Heart left ventricle (tissue), 16 donors: ENCODE measurements around the gene ACTR1A. TPM values are rescaled to one million over a fixed set of nuclear protein-coding genes. Genes with fewer than 3 reads are reported as not detected.

Source experiments
- ATAC-seq, 4 donors: fragments of 200-7000 bp; cut with Tn5 transposase; one replicate each; pipeline ENCODE4 v1.9.1; 2020 to 2022; ENCODE audit warnings: moderate library complexity in 4 of 4, mild to moderate bottlenecking in 3 of 4, moderate number of reproducible peaks in 1 of 4
- DNase-seq, 5 donors: peaks; one replicate each; pipeline ENCODE4 v3.0.0-alpha.2; 2020
- H3K27ac ChIP-seq, 12 donors: fragments of 200-600 bp; sonication (generic) in 4 of 12; one replicate each; pipeline versions ENCODE4 v1.5.0 to v1.8.0; 2016 to 2022; ENCODE audit warnings: mild to moderate bottlenecking in 2 of 12
- H3K27me3 ChIP-seq, 9 donors: fragments of 200-600 bp; sonication (generic) in 2 of 9; one replicate each; pipeline versions ENCODE4 v1.5.1 to v1.8.0; 2016 to 2022; ENCODE audit warnings: mild to moderate bottlenecking in 3 of 9
- H3K36me3 ChIP-seq, 9 donors: fragments of 200-600 bp; sonication (generic) in 2 of 9; one replicate each; pipeline versions ENCODE4 v1.5.0 to v1.8.0; 2018 to 2022; ENCODE audit warnings: mild to moderate bottlenecking in 2 of 9
- H3K4me1 ChIP-seq, 12 donors: fragments of 200-600 bp; sonication (generic) in 4 of 12; one replicate each; pipeline versions ENCODE4 v1.5.0 to v1.8.0; 2016 to 2022; ENCODE audit warnings: mild to moderate bottlenecking in 3 of 12
- H3K4me3 ChIP-seq, 12 donors: fragments of 200-600 bp; sonication (generic) in 4 of 12; one replicate each; pipeline versions ENCODE4 v1.5.0 to v1.8.0; 2017 to 2022; ENCODE audit warnings: mild to moderate bottlenecking in 9 of 12, moderate library complexity in 4 of 12
- H3K9me3 ChIP-seq, 12 donors: fragments of 200-600 bp; sonication (generic) in 4 of 12; one replicate each; pipeline versions ENCODE4 v1.5.0 to v1.8.0; 2016 to 2022; ENCODE audit warnings: mild to moderate bottlenecking in 1 of 12
- POLR2A ChIP-seq, 2 donors: fragments of 450-650 bp; IDR thresholded peaks; one replicate each; pipeline ENCODE4 v1.6.1; 2017; ENCODE audit warnings: antibody characterized with exemption in 2 of 2, mild to moderate bottlenecking in 2 of 2, moderate library complexity in 2 of 2
- WGBS, 4 donors: extraction: QIAGEN DNeasy Blood & Tissue Kit in 2 of 4; methylation state at CpG; one replicate each; pipeline versions ENCODE4 v1.1.5 to v1.1.7; 2013 to 2018; 5-methylcytosine and 5-hydroxymethylcytosine counted together
- intact Hi-C, 10 donors: fragments of 100-400 bp; cut with DNase I; formaldehyde crosslinking; loops; one replicate each; pipeline versions ENCODE4 v1.11.1 to v1.14.2; 2022
- polyA plus RNA-seq, 2 donors: library from polyadenylated mRNA; stranded (reverse); fragments of 200-250 nt; gene quantifications; one replicate each; pipeline ENCODE4 v1.2.3, GENCODE V29; 2013
- total RNA-seq, 9 donors: library from RNA; depleted of rRNA in 2 of 9; stranded (reverse); fragments of >200 nt in 2 of 9; fragmentation: NEBNext Ultra II Directional in 3 of 9; extraction: Animal tissue kit (Norgen Biotek cat#: 25700) in 3 of 9; gene quantifications; one replicate each; pipeline versions ENCODE4 v1.1.0 to v1.2.4, GENCODE V29; 2016 to 2023
- TF ChIP-seq, protein P1 (sequence below), 12 donors: fragments of 200-600 bp; sonication (generic) in 4 of 12; IDR thresholded peaks; one replicate each; pipeline versions ENCODE4 v1.5.0 to v1.8.0; 2018 to 2022; ENCODE audit warnings: antibody characterized with exemption in 12 of 12, mild to moderate bottlenecking in 5 of 12
- donor health status: ischemic (EF 13 %, LVEDD 7.1; RV severe dilation, severe dysfunction).
- donor health status: healthy with polysubstance abuse.
- donor health status: DM: no; HTN: yes; CAD: no.
- donor health status: DM: no; HTN: no; CAD: no.
- donor health status: ischemic (EF 25% LVEDD 6.9; RV normal size, moderate dysfunction).
- donor health status: ischemic (EF 25% LVEDD 5.7; RV mildly dilated, moderate dysfunction).
- donor health status: healthy.
- donor health status: DM: yes; HTN: yes; CAD: no.
- donor health status: ischemic (EF 35%, LVEDD 5.7; RV mildly dilated, moderate dysfunction).
- donor health status: nonischemic (EF 11% LVEDD 7.7; RV severe dilation, severe dysfunction).
- donor health status: DM: yes; HTN: yes; CAD: no.
- donor health status: PGD.
- donor health status: ischemic (EF 29% LVEDD 5.4; RV normal size, mild dysfunction).
- donor health status: nonischemic (EF 23%, LVEDD 6.1; RV moderate dilation, normal function).

ACTR1A gene
- total and polyA plus RNA-seq, 11 donors = 100 to 175 (median 119) TPM

DNA sequence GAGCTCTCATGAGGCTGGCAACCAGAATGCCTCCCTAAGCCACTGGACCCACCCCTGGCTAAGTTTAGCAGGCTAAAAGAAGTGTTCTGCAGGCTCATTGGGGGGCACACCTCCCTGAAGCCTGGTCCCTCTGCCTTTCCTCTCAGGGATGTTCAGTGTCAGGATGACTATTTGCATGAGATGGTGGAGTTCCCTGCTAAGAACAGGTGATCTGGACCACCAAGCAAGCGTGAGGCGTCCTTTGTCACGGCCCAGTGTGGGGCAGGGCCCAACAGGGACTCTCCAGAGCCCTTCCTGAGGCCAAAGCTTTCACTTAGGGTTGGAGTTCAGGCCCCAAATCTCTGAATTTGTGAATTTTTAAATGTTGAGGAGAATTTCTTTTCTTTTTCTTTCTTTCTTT lies 13.2 kb upstream of the ACTR1A start:
- Histone ChIP-seq H3K4me1 (peaks cover 0 to 8% (median 0%) of the 10 kb centered on the region in 12 donors), H3K36me3 (peaks cover 0 to 54% (median 37%) of the 10 kb centered on the region in 9 donors), H3K27me3 (no peaks in the 10 kb centered on the region), H3K4me3 (no peak overlapping the region), H3K9me3 (no peaks in the 10 kb centered on the region), H3K27ac (no peak overlapping the region)
- ATAC-seq = no peak
- 96 to 100% (median 98%) methylated on average over 3 of the region's 3 CpGs for WGBS, 4 donors
- TF ChIP-seq, protein P1, sequence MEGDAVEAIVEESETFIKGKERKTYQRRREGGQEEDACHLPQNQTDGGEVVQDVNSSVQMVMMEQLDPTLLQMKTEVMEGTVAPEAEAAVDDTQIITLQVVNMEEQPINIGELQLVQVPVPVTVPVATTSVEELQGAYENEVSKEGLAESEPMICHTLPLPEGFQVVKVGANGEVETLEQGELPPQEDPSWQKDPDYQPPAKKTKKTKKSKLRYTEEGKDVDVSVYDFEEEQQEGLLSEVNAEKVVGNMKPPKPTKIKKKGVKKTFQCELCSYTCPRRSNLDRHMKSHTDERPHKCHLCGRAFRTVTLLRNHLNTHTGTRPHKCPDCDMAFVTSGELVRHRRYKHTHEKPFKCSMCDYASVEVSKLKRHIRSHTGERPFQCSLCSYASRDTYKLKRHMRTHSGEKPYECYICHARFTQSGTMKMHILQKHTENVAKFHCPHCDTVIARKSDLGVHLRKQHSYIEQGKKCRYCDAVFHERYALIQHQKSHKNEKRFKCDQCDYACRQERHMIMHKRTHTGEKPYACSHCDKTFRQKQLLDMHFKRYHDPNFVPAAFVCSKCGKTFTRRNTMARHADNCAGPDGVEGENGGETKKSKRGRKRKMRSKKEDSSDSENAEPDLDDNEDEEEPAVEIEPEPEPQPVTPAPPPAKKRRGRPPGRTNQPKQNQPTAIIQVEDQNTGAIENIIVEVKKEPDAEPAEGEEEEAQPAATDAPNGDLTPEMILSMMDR (IDR thresholded peaks at IDR 0.05) = no peak
- DNase-seq = no peak
- intact Hi-C loops = no loop called here

DNA sequence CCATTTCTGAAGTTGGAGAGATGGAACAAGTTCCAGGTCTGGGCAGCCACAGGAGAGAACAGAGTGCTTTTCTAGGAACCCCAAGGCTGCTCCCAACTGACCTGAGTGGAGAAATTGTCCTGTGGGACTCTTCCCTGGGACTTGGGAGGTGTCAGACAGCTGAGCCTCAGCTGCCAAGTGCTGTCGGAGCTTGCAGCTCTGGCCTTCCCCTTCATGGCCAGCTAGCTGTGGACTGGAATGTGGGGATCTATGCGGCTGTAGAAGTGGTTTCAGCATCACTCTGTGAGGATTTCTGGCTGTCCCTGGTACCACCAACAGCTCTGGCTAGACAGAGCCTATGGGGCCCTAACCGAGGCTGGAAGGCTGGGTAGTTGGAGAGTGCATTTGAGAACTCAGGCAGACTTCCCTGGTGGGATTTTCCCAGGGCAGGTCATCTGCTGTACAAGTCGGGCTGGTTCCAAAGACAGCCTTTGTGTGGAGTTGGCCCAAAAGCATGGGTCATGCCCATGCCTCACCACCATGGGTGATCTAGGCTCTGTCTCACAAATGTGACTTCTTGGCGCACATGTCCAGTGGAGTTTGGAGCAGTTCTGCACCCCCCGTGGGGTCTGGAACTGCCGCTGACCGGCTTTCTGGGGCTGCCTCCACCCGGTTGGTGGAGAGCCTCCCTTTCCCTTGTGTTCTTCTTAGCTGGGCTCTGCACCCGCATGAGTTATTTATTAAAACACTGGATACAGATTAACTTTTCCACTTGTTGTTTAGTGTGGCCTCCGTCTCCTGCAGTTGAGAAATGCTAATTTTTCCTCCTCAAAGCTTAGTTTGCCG lies 12.2 kb upstream of the ACTR1A start:
- WGBS, 4 donors = 84 to 89% (median 88%) methylated on average over 10 to 12 of the region's 12 CpGs
- ATAC-seq (no peak), DNase-seq (no peak)
- intact Hi-C loops = no loop called here
- no peaks in the 10 kb centered on the region for H3K9me3 ChIP-seq
- no peak overlapping the region for H3K4me3 ChIP-seq
- TF ChIP-seq, protein P1 (IDR thresholded peaks at IDR 0.05) = no peak
- no peak for TF ChIP-seq POLR2A (IDR thresholded peaks at IDR 0.05)
- H3K4me1 ChIP-seq = peaks cover 0 to 12% (median 0%) of the 10 kb centered on the region in 12 donors
- H3K27ac ChIP-seq = no peak overlapping the region
- no peaks in the 10 kb centered on the region for H3K27me3 ChIP-seq
- peaks cover 0 to 63% (median 43%) of the 10 kb centered on the region in 9 donors for H3K36me3 ChIP-seq

- Histone ChIP-seq H3K27me3 (no peaks in the 10 kb centered on the region), H3K4me3 (no peak overlapping the region), H3K36me3 (peaks cover 0 to 70% (median 57%) of the 10 kb centered on the region in 9 donors), H3K27ac (peak overlapping the region in 1 of 12 donors; percentile 30), H3K9me3 (no peaks in the 10 kb centered on the region), H3K4me1 (peaks cover 0 to 34% (median 11%) of the 10 kb centered on the region in 12 donors)
- 75 to 91% (median 89%) methylated on average over 6 of the region's 6 CpGs for WGBS, 4 donors
- no peak for DNase-seq
- TF ChIP-seq, protein P1 (IDR thresholded peaks at IDR 0.05) = no peak
- TF ChIP-seq POLR2A (IDR thresholded peaks at IDR 0.05) = no peak
- intact Hi-C loops = no loop called here
- no peak for ATAC-seq
Measured at GRCh38 chr10:102511583-102512274, 9.2 kb upstream of the ACTR1A start.

DNA sequence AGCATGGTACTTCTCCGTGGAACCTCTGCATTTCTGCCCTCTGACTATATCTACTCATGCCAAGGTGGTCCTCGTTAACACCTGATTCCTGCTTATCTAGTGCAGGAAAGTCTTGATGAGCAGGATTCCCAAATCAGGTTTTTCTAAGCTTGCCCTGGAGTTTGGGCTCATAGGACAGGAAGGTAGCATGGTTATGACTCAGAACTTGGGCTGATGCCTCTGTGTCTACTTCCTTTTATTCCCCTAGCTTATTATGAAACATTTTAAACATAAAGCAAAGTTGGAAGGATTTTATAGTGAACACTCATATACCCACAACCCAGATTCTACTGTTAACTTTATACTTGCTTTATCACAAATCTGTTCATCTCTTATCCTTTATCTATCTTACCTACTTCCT lies 6.9 kb upstream of the ACTR1A start:
- intact Hi-C loops = loop anchor here in 4 of 10 donors (5.0 to 10.0 kb wide), 2 partner anchors 73 to 135 kb away; partner anchors contain the start of gene TRIM8 (in 2 of the 4)

More for the DNA sequence above, 6.9 kb upstream of the ACTR1A start:
- ATAC-seq = no peak
- H3K4me3 ChIP-seq = no peak overlapping the region
- peaks cover 0 to 53% (median 21%) of the 10 kb centered on the region in 12 donors for H3K4me1 ChIP-seq
- H3K9me3 ChIP-seq = no peaks in the 10 kb centered on the region
- no peaks in the 10 kb centered on the region for H3K27me3 ChIP-seq
- TF ChIP-seq, protein P1 (IDR thresholded peaks at IDR 0.05) = no peak
- TF ChIP-seq POLR2A (IDR thresholded peaks at IDR 0.05) = no peak
- peak overlapping the region in 1 of 12 donors; percentile 48 for H3K27ac ChIP-seq
- WGBS, 4 donors = 50 to 86% (median 72%) methylated on average over 2 of the region's 2 CpGs
- H3K36me3 ChIP-seq = peaks cover 0 to 74% (median 54%) of the 10 kb centered on the region in 9 donors
- no peak for DNase-seq
